ENCODE measurements around the gene ADAD2.
"Not testable (repeated sequence)": the region's sequence is repeated elsewhere in the genome, so short reads cannot be mapped to it uniquely, and the experiment has no call there.

The ADAD2 gene

GRCh38 chr16:84195201-84196093 is 4.5 kb downstream of the ADAD2 start:
- DNase-seq (ENCODE audit: low read depth) = no peak

GRCh38 chr16:84196101-84196500 is 5.1 kb downstream of the ADAD2 start:
- no peak for DNase-seq (ENCODE audit: low read depth)

GRCh38 chr16:84196727-84197394 is 5.9 kb downstream of the ADAD2 start:
- DNase-seq (ENCODE audit: low read depth) = no peak

- no peak for DNase-seq (ENCODE audit: low read depth)
Observed at GRCh38 chr16:84197466-84198128, 6.6 kb downstream of the ADAD2 start.

- no peak for DNase-seq (ENCODE audit: low read depth)
Observed at GRCh38 chr16:84198401-84198800, 7.4 kb downstream of the ADAD2 start.

- DNase-seq (ENCODE audit: low read depth) = no peak
Observed at GRCh38 chr16:84199097-84199496, 8.1 kb downstream of the ADAD2 start.

GRCh38 chr16:84199861-84200260 is 8.9 kb downstream of the ADAD2 start:
- no peak for DNase-seq (ENCODE audit: low read depth)

- not testable (repeated sequence) for DNase-seq (ENCODE audit: low read depth)
Observed at GRCh38 chr16:84204551-84204950, 13.6 kb downstream of the ADAD2 start.

- not testable (repeated sequence) for DNase-seq (ENCODE audit: low read depth)
Observed at GRCh38 chr16:84205123-84205522, 14.2 kb downstream of the ADAD2 start.

- no peak for DNase-seq (ENCODE audit: low read depth)
Observed at GRCh38 chr16:84205976-84206691, 15.2 kb downstream of the ADAD2 start.

GRCh38 chr16:84207251-84207650 is 16.3 kb downstream of the ADAD2 start:
- DNase-seq (ENCODE audit: low read depth) = no peak

GRCh38 chr16:84207879-84208278 is 16.9 kb downstream of the ADAD2 start:
- DNase-seq (ENCODE audit: low read depth) = no peak

GRCh38 chr16:84209989-84210388 is 19.0 kb downstream of the ADAD2 start:
- DNase-seq (ENCODE audit: low read depth) = no peak

- no peak for DNase-seq (ENCODE audit: low read depth)
Observed at GRCh38 chr16:84212154-84212553, 21.2 kb downstream of the ADAD2 start.

GRCh38 chr16:84212631-84213030 is 21.7 kb downstream of the ADAD2 start:
- DNase-seq (ENCODE audit: low read depth) = no peak

GRCh38 chr16:84214451-84215066 is 23.6 kb downstream of the ADAD2 start:
- no peak for DNase-seq (ENCODE audit: low read depth)

- no peak for DNase-seq (ENCODE audit: low read depth)
Observed at GRCh38 chr16:84215531-84215930, 24.6 kb downstream of the ADAD2 start.

- DNase-seq (ENCODE audit: low read depth) = not testable (repeated sequence)
Observed at GRCh38 chr16:84216144-84216543, 25.2 kb downstream of the ADAD2 start.

- DNase-seq (ENCODE audit: low read depth) = no peak
Observed at GRCh38 chr16:84218176-84218823, 27.3 kb downstream of the ADAD2 start.

- no peak for DNase-seq (ENCODE audit: low read depth)
Observed at GRCh38 chr16:84218956-84219355, 28.0 kb downstream of the ADAD2 start.

GRCh38 chr16:84220851-84221250 is 29.9 kb downstream of the ADAD2 start:
- no peak for DNase-seq (ENCODE audit: low read depth)
